ENCODE measurements around the gene PARPBP.

DNA sequence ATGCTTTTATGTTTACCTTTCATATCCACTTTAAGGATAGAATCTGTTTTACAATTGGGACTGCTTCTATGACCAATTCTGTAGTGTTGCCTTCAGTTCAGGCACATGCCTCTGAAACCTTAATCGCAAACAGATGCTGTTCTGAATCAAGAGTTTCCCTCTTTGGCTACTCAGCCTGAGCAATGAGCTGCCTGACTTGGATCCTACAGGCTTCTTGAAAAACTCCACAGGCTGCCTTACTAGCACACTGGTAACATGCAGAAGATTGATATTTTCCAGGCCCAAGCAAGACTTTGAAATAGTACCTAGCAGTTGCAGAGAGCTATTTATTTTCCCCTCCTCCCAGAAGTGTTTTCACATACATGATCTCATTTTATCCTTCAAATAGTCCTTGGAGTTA lies 112.5 kb downstream of the PARPBP start:
- TF ChIP-seq, protein P1, sequence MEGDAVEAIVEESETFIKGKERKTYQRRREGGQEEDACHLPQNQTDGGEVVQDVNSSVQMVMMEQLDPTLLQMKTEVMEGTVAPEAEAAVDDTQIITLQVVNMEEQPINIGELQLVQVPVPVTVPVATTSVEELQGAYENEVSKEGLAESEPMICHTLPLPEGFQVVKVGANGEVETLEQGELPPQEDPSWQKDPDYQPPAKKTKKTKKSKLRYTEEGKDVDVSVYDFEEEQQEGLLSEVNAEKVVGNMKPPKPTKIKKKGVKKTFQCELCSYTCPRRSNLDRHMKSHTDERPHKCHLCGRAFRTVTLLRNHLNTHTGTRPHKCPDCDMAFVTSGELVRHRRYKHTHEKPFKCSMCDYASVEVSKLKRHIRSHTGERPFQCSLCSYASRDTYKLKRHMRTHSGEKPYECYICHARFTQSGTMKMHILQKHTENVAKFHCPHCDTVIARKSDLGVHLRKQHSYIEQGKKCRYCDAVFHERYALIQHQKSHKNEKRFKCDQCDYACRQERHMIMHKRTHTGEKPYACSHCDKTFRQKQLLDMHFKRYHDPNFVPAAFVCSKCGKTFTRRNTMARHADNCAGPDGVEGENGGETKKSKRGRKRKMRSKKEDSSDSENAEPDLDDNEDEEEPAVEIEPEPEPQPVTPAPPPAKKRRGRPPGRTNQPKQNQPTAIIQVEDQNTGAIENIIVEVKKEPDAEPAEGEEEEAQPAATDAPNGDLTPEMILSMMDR (conservative IDR thresholded peaks at IDR 0.05; ENCODE audit: low read length): no peak
- no peak for TF ChIP-seq EZH2phosphoT487 (IDR thresholded peaks at IDR 0.05; ENCODE audit: borderline replicate concordance, low read depth, low read length)
